HG03095 (cell line): ENCODE measurements around the gene CRACR2B.

Experiments
- ATAC-seq: cut with Tn5 transposase; IDR thresholded peaks from one replicate; pipeline ENCODE4 v1.9.1; 2021; ENCODE audit warnings: moderate library complexity; ENCODE audit not compliant: unreplicated experiment

CRACR2B gene

DNA sequence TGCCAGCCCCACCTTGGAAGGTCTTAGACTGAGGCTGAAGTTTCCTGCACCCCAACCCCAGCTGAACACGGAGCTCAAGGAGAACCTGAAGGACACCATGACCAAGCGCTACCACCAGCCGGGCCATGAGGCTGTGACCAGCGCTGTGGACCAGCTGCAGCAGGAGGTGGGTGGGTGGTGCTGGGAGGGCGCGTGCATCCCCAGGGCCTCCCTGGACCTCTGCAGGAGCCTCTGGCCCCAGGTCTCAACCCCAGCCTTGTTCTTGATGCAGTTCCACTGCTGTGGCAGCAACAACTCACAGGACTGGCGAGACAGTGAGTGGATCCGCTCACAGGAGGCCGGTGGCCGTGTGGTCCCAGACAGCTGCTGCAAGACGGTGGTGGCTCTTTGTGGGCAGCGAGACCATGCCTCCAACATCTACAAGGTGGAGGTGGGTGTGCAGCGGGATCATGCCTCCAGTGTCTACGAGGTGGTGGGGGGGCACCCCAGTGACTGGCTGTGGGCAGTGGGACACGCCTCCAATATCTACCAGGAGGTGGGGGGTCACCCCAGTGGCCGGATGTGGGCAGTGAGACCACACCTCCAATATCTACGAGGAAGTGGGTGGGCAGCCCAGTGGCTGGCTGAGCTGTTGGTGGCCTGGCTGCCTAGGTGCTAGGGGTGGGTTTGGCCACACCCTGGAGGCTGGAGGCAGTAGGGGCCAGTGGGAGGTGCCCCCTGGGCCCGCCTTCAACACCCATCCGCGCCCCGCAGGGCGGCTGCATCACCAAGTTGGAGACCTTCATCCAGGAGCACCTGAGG lies 9.7 kb downstream of the CRACR2B start:
- no peak for ATAC-seq

DNA sequence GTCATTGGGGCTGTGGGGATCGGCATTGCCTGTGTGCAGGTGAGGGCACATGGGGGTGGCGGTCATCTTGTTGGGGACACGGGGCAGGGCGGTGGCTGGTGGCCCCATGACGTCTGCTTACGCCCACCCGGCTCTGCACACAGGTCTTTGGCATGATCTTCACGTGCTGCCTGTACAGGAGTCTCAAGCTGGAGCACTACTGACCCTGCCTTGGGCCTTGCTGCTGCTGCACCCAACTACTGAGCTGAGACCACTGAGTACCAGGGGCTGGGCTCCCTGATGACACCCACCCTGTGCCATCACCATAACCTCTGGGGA lies 10.2 kb downstream of the CRACR2B start:
- ATAC-seq, result no peak

DNA sequence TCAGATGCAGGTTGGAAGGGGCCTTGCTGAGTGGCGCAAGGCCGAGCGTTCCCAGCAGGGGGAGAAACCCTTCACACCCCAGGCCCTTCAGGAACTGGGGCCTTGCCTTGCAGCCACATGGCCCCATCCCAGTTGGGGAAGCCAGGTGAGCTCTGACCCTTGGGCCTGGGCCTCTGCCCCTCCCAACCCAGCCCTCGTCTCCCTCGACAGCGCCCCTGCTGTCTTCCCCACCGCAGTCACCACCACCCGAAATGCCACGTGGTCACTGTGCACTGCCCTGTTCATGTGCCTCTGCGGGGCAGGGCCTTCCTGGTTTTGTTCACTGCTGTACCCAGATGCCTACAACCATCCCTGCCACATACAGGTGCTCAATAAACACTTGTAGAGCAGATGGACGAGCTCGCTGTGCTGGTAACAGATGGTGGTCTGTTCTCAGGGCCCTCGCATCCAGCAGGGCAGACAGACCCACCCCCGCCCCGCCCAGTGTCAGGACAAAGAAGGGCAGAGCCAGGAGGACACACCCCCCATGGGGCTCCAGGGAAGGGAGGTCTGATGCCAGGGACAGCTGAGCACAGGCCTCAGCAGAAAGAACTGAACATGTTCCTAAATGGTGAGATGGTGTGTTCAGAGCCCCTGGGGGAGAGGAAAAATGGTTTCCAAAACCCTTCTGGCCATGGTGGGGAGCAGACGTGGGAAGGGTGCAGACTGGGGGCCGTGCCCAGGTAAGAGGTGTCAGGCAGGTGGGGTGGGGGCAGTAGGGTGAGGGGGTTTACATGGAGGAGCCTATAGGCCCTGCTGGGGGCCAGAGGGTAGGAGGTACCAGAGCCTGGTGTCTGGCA lies 10.9 kb downstream of the CRACR2B start:
- ATAC-seq, result no peak

DNA sequence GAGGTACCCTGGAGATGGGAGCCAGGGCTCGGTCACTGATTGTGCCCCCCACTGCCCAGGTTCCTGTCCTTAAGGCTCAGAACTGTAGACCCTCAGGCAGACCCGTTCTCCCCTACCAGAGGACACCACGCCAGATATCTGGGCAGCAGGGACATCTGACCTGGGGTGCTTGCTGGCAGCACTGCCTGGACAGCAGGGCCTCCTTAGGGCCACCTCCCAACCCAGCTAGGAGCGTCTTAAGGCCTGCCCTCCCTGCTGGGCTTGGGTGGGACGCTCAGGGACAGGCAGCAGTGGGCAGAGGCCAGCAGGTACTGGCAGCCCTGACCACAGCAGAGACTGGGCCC lies 11.5 kb downstream of the CRACR2B start:
- no peak for ATAC-seq

DNA sequence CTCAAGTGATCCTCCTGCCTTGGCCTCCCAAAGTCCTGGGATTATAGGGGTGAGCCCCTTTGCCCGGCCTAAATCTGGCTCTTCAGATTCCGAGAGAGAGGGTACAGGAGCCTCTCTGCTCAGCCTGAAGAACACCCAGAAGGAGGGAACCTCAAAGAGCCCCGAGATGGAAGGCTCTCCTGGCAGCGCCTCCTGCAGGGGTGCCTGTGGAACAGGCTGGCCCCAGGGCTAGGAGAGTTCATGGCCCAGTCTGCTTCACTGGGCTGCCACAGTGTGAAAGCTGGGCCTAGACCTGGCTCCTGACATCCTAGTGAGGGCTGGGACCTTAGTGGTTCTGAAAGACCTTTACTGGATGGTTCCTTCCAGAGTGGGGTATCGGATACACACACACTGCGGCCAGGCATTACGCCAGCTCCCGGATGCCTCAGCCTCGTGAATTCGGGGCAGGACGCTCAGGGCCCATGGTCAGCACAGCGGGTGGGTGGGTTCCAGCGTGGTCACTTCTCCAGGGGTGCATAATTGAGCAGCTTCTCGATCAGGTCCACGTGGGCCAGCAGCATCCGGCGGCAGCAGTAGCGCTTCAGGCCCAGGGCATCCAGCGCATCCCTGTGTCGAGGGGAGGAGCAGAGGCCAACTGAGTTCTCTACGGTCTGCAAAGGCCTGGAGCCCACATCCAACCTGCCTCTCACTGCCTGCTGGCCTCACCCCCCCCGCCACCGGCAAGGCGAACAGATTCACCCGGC lies 12.3 kb downstream of the CRACR2B start:
- no peak for ATAC-seq

DNA sequence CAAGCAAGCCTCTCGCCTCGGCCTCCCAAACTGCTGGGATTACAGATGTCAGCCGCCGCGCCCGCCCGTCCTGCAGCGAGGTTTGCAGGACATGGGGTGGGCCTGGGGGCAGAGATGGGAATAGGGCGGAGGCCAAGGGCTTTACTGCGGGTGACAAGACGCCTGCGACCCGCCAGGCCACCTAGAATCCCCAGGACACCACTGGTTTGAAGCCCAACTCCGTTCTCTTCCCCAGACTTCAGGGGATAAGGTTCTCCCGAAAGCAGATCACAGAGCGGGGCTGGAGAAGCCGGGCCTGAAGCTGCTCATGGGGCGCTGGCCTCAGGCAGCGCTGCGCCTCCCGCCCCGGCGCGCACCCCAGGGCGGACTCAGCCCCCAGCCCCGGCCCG lies 14.3 kb downstream of the CRACR2B start:
- ATAC-seq, result peak; percentile 14

DNA sequence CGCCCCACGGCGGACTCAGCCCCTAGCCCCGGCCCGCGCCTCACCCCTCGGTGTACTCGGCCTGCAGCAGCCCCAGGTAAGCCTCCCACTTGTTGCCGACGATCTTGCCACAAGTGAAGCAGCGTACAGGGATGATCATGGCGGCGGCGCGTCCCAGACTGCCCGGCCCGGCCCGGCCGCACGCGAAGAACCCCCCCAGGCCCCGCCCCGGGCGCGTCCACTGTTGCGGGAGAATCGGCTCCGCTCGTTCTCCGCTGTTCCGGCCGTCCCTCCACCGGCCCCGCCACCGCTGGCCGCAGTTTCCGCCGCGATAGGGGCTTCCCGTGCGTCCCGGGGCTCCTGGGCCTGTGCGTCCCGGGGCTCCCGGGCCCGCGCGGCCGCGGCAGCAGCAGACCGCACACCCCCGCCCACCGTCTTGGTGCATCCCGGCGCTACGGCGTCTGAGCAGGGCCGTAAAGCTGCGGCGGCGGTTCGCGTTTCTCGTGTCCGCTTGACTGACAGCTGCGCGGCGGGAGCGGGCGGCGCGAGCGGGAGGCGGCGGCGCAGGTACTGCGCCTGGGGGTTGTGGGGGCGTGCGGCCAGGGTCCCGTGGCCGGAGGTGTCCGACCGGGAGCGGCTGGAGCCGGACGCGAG lies 14.8 kb downstream of the CRACR2B start, which contains the start of the genes POLR2L and TSPAN4:
Gene POLR2L (minus strand): TSS at position 160 of the 633 bp plus-strand sequence. CDS start 21 bp downstream, at position 139.
Gene TSPAN4 (plus strand): TSS at position 483 of the 633 bp plus-strand sequence. CDS start 7,453 bp downstream, outside the sequence.
- peak; percentile 50 for ATAC-seq

DNA sequence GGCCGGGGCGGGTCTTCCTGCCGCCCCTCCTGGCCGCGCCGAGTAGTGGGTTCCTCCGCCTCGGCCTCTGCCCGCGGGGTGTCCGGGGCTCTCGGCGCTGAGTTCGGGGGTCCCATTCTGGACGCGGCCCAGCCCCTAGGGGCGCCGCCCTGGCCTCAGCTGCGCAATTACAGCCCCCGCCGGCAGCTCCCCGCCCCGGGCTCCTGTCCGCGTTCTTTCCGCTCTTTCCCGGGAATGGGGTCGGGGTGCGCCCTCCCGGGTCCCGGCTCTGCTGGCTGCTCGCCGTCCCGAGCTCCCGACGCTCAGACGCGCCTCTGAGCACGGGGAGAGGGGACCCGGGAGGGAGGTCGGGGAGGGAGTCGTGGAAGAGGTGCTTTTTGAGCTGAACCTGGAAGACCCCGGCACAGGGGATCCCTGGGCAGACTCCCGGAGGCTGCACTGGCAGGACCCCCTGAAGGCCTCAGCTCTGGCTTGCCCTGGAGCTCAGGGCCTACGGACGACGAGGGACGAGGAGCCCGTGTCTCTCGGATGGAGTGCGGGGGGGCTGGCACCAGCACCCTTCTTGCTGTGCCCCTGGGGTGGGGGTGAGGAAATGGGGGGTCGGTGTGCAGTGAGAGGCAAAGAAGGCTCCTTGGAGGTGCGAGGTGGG lies 15.5 kb downstream of the CRACR2B start:
- no peak for ATAC-seq

DNA sequence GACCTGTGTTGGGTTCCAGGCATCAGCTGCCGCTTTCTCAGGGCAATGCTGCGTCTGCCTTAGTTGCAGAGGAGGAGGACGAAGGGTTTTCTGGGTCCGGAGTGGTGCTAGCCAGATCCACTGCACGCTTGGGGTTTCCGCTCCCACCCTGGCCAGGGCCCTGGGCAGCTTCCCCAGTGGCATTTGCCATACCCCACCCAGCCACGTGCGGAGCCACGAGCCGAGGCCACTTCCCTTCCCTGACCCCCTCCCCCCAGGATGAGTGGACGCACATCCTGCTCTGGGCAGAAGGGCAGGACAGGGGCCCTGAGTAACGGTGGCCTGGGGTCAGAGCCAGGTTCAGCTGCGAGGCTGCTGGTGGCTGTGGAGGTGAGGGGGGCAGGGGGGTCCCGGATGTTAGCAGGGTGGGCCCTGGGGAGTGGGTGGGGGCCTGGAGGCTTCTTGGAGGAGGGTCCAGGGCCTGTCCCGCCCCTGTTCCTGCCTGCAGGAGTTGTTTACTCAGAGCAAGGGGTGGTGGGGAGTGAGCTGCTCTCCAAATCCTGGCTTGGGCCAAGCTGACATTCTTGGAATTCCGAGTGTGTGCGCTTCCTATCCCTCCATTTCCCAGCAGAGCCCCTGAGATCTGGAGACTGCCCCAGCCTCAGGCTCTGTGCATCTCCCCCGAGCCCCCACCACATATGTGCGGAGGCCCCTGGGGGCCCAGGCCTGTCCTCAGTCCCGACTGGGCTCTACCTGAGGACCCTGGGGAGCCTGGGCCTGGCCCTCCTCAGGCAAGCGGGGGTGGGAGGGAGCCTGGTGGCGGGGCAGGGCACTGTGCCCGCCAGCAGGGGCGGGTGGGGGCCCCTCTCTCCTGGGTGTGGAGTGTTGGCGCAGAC lies 16.3 kb downstream of the CRACR2B start:
- no peak for ATAC-seq

DNA sequence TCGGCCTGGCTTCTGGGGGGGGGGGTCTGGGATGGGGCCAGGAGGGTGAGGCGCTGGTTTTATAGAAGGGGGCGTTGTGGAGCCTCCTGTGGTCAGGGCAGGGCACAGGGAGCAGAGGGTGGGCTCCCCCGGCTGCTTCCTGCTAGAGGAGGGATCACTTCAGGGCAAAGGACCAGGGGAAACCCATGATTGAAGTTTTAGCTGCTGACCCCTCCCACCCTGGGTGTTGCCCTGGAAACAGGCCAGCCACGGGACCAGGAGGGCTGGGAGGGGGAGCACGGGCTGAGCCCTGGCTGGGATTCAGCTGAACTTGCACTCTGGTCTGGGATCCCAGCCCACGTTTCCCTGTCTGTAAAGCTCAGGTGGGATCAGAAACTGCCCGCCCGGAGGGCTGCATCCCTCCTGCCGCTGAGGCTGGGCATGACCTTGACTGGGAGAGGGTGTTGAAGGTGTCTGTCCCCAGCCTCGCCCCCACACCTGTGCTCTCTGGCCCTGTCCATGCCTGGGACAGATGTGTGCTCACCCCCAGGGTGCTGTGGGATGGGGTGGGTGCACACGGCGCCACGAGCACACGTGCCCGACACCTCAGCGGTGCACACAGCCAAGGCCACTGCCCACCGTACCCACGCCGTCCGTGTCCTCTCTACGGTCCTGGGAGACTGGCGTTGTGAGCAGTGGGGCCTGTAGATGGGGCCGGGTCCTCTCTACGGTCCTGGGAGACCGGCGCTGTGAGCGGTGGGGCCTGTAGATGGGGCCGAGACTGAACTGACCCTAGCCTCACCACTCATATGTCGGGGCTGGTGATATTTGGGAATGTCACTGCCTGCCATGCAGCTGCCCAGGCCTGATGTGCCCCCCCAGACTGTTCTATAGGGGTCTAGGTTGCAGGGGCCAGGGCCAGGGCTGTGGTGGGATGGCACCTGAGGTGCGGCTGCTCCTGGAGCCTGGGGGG lies 17.2 kb downstream of the CRACR2B start:
- ATAC-seq, result no peak

DNA sequence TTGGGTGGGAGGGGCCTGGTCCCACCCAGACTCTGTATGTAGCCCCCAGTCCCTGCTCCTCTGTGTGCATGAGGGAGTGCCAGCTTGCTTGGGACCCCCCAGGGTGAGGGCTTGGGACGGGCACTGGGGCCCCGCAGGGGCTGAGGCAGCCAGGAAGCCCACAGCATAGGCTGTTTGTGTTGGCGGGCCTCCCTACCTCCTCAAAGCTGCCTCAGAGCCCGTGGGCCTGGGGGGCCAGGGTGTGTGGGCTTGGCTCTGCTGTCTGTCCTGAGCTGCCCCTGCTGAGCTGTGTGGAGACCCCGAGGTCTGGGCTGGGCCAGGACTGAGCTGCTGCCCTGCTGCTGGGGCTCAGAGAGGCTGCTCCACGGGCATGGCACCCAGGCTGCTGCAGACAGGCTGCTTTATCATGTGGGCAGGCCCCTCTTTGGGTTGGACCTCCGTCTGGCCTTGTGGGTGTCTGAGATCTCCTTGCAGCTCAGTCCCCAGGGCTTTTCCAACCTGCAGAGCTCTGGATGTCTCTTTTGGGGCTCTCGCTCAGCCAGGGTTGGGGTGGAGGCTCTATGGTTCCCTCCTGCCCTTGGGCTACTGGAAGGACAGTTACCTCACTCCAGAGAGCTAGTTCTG lies 18.3 kb downstream of the CRACR2B start:
- no peak for ATAC-seq

DNA sequence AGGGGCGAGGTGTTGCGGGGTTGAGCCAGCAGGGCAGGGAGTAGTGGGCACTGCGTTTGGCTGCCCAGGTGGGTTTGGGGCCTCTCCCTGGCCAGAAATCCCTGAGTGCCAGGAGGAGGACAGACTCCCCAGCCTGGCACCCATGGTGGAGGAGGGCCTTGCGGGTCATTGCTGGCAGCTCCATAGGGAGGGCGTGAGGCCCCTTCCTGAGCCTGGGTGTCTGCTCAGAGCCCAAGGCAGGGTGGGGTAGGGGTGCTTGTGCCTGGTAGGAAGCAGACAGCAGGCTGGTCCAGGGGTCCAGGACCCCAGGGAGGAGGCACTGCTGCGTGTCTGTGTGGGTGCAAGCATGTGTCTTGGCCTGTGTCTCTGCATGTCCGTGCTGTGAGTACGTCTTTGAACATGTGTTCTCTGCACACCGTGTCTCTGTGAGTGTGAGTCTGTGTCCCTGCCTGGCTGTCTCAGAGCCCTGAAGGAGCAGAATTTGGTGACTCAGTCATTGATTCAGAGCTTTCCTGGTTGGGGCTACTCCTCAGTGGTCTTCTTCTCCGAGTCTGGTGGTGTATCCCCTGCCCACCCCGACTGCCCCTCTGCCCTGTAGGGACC lies 18.9 kb downstream of the CRACR2B start:
- ATAC-seq, result no peak

DNA sequence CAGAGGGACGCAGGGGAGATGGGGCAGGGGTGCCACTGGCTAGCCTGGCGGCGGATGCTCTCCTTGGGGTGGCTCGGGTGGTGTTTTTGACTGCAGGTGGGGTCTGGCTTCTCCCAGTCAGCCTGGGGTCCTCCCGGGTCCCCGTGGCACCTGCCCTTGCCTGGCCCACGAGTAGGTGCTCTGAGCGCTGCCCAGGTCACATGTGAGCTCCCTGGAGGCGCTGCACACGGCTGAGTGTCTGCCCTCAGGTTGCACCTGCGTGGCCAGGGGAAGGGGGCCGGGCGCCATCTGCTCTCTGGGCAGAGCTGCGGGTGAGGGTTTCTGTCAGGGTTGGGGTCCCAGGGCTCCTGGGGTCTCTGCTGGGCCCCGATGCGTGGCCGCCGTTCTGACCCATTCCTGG lies 20.2 kb downstream of the CRACR2B start:
- no peak for ATAC-seq

DNA sequence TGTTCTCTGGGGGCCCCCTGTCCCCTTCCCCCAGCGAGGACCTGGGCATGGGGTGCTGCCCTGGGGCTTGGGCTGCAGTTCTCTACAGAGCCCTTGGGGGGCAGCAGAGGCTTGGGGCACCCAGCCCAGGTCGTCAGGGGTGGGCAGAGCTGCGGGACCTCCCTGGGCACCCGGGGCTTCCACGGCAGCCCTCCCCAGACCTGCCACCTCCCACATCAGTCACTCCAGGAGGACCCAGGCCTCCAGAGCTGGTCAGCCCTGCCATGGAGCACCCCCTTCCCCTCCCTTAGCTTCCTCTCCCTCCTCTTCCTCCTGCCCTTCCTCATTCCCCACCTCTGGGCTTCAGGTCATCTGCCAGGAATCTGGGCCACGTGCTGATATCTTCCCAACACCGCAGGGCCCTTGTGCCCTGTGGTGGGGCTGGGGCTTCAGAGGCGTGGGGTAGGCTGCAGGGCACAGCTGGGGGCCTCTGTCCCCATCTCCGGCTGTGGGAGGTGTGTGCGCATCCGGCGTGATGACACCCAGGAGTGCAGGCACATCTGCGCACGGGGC lies 20.7 kb downstream of the CRACR2B start:
- ATAC-seq, result no peak

DNA sequence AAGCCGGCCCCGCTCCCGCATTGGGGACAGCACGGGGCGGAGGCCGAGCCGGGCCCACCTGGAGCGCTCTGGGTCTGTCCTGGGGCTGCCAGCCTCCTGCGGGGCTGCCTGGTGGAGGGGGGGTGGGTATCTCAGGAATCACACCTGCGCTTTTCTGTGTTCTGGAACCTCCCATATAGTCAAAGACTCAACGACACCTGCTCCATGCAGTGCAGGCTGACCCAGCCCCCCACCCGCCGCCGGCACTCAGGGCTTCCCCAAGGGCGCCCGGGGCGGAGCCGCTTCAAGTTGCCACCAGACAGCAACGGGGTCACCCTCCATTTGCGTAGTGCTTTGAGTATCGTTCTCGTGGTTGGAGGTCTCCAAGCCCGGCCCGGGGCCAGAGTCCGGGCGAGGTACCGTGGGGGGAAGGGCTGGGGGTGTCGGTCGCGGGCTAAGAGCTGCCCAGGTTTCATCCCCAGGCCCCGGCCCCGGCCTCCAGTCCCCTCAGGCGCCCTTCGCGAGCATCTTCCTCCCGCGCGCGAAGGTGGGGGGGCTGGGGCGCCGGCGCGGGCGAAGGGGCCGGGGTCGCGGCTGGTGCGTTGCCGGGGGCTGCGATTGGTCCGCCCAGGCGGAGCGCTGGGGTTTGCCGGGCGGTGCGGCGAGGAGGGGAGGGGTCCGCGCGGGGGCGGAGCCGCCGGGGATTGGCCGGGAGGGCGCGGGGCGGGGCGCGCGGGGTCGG lies 21.5 kb downstream of the CRACR2B start:
- no peak for ATAC-seq

DNA sequence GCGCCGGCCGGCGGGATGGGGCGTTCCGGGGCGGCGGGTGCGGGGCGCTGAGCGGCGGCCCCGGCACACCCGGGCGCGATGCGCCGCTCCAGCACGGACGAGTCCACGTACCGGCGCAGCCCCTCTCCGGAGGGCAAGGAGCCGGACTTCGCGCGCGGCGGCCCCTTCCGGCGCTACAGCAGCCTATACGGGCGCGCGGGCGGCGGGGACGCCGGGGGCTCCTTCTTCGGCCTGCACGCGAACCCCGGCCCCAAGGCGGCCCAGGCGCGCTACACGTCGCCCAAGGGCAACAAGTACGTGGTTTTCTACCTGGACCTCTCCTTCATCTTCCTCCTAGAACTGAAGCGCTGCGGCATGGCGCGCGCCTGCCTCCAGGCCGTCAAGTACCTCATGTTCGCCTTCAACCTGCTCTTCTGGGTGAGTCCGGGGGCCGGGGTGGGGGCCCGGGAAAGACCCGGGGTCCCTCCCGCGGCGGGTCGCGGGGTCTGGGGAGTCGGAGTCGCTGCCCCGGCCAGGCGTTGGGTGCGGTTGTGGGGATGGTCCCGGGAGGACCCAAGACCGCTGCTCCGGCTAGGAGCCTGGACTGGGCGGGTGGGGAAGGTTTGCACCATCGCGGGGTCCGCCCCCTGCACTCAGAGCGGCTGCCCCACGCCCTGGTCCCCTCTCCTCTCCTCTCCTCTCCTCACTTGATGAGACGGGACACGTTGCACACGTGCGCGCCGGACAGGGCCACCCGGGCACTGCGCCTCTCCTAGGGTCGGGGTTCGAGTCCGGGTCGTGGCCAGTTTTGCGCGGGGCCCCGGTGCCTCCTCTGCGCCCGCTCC lies 22.4 kb downstream of the CRACR2B start:
- ATAC-seq, result no peak
